Diencephalon (tissue), 1 donor: ENCODE data around the gene EFL1. TPM values are rescaled to one million over a fixed set of nuclear protein-coding genes. Genes with fewer than 3 reads are reported as not detected.

Experiments used
- small RNA-seq: library from RNA; depleted of rRNA; stranded (forward); fragments of <200 nt; gene quantifications from one replicate; pipeline ENCODE3, GENCODE V24; 2014
- total RNA-seq: library from RNA; depleted of rRNA; stranded (reverse); fragments of >200 nt; gene quantifications from one replicate; pipeline ENCODE4 v1.2.3, GENCODE V29; 2014

Gene EFL1
- total RNA-seq: 27.5 TPM

DNA sequence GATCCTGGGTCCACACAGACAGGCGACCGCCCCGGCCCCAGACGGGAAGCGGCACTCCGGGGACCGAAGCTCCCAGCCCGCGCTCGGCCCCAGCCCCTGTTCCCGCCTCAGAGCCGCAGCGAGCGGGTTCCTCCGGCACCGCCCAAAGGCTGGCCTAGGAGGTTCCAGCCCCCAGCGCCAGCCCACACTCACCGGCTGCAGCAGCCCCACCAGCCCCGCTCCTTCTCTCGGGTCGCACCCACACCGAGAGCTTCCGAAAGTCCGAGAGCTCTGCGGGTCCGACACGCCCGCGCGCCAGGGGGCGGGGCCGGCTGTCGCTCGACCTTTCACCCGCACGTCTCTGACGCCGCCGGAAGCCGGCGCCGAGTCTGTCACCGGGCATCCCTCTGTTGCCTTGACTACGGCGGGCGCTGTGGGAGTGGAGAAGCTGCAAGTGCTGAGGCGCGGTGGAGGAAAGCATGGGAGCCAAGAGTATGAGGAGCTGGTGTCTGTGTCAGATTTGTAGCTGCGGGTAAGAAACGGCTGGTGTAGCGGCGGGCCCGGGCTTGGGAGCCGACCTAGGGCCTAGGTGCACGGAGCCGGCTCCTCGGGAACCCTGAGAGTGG lies at the start of gene EFL1, which contains the start of gene SAXO2:
EFL1 (minus strand) TSS at position 313 of the 605 bp plus-strand sequence. CDS start 956 bp downstream, outside the sequence.
SAXO2 (plus strand) TSS at position 397 of the 605 bp plus-strand sequence; CDS start at position 459, 62 bp downstream.

Small RNA genes within 50 kb of the gene (small RNA-seq; reads per million reads assigned to genes)
- gene RNU1-77P: 0.18 reads per million

Other genes with a start within 250 kb of the EFL1 start
- gene MEX3B, start 216.7 kb downstream of the EFL1 start, total RNA-seq: 38.1 TPM
- gene SAXO2, start 84 bp upstream of the EFL1 start, total RNA-seq: 14.8 TPM
- gene GOLGA6L10, start 86.7 kb upstream of the EFL1 start, total RNA-seq: 2.5 TPM
- gene GOLGA6L9, start 167.1 kb upstream of the EFL1 start, total RNA-seq: 5.1 TPM